Naive thymus-derived CD4-positive, alpha-beta T cell (primary cell): ENCODE measurements around the gene MTOR. TPM values are rescaled to one million over a fixed set of nuclear protein-coding genes. Genes with fewer than 3 reads are reported as not detected.
"Not testable (repeated sequence)": the region's sequence is repeated elsewhere in the genome, so short reads cannot be mapped to it uniquely, and the experiment has no call there.

ENCODE experiments used
- ATAC-seq: fragments of 150-1000 bp; cut with Tn5 transposase; 2 replicates; pipeline ENCODE4 v1.10.0; 2021; ENCODE audit warnings: mild to moderate bottlenecking, moderate library complexity
- CTCF ChIA-PET: fragments of 350-600 bp; sonication (Branson Sonifier 250); formaldehyde crosslinking; loops from one replicate; lab custom pipeline; 2021; ENCODE audit warnings: antibody characterized with exemption; lab: Charles Lee
- POLR2A ChIA-PET: fragments of 350-600 bp; sonication (Branson Sonifier 250); formaldehyde crosslinking; loops from one replicate; lab custom pipeline; 2021; ENCODE audit warnings: antibody characterized with exemption, inconsistent platforms; lab: Charles Lee
- DNase-seq, 9 donors: peaks; one replicate each; pipeline versions ENCODE4 v3.0.0 to v3.0.0-alpha.2; 2020 to 2022; ENCODE audit warnings: mixed read lengths in 1 of 9
- H3K27ac ChIP-seq: one replicate; pipeline ENCODE4 v1.7.0; 2013; ENCODE audit warnings: mild to moderate bottlenecking, low read depth, low read length, moderate library complexity
- H3K27me3 ChIP-seq, 2 donors: one replicate each; pipeline ENCODE4 v1.7.0; 2013; ENCODE audit warnings: low read length in 2 of 2, mild to moderate bottlenecking in 2 of 2, moderate library complexity in 2 of 2; ENCODE audit not compliant: control insufficient read depth in 2 of 2, insufficient read depth in 2 of 2
- H3K36me3 ChIP-seq, 3 experiments: 1 replicate in 2 of 3; 2 replicates in 1 of 3; pipeline ENCODE4 v1.7.0; 2013; ENCODE audit warnings: low read length in 3 of 3, mild to moderate bottlenecking in 3 of 3, moderate library complexity in 1 of 3; ENCODE audit not compliant: insufficient read depth in 3 of 3, control insufficient read depth in 2 of 3
- H3K4me1 ChIP-seq, 2 donors: one replicate each; pipeline ENCODE4 v1.7.0; 2013; ENCODE audit warnings: low read length in 2 of 2, mild to moderate bottlenecking in 2 of 2, moderate library complexity in 1 of 2; ENCODE audit not compliant: control insufficient read depth in 2 of 2, insufficient read depth in 2 of 2
- H3K4me3 ChIP-seq: 2 replicates; pipeline ENCODE4 v1.7.0; 2013; ENCODE audit warnings: mild to moderate bottlenecking, low read length
- H3K9me3 ChIP-seq, 3 experiments: 1 replicate in 2 of 3; 2 replicates in 1 of 3; pipeline ENCODE4 v1.7.0; 2013; ENCODE audit warnings: low read length in 3 of 3; ENCODE audit not compliant: control insufficient read depth in 2 of 3
- H3K27ac Mint-ChIP-seq, 9 donors: one replicate each; pipeline ENCODE4 v1.8.0; 2020 to 2022; ENCODE audit warnings: mixed read lengths in 9 of 9, mild to moderate bottlenecking in 8 of 9, moderate library complexity in 5 of 9, inconsistent platforms in 2 of 9
- H3K27me3 Mint-ChIP-seq, 5 donors: one replicate each; pipeline ENCODE4 v1.8.0; 2021 to 2022; ENCODE audit warnings: mixed read lengths in 5 of 5, mild to moderate bottlenecking in 1 of 5
- H3K36me3 Mint-ChIP-seq, 5 donors: one replicate each; pipeline ENCODE4 v1.8.0; 2020 to 2022; ENCODE audit warnings: mixed read lengths in 5 of 5, mild to moderate bottlenecking in 3 of 5, inconsistent platforms in 1 of 5
- H3K4me1 Mint-ChIP-seq, 7 donors: one replicate each; pipeline ENCODE4 v1.8.0; 2020 to 2022; ENCODE audit warnings: mixed read lengths in 7 of 7, mild to moderate bottlenecking in 3 of 7, inconsistent platforms in 1 of 7
- H3K4me3 Mint-ChIP-seq, 10 donors: one replicate each; pipeline ENCODE4 v1.8.0; 2020 to 2022; ENCODE audit warnings: mild to moderate bottlenecking in 10 of 10, mixed read lengths in 10 of 10, moderate library complexity in 6 of 10, inconsistent platforms in 2 of 10
- H3K9me3 Mint-ChIP-seq, 11 donors: one replicate each; pipeline ENCODE4 v1.8.0; 2020 to 2022; ENCODE audit warnings: mixed read lengths in 11 of 11, mild to moderate bottlenecking in 4 of 11, inconsistent platforms in 1 of 11, moderate library complexity in 1 of 11
- intact Hi-C, 2 donors: fragments of 100-400 bp; cut with micrococcal nuclease; formaldehyde crosslinking; loops; one replicate each; pipeline ENCODE4 v1.15.1; 2023
- polyA plus RNA-seq, 2 donors: library from polyadenylated mRNA; unstranded; fragments of 300-500 nt; fragmentation: Illumina TruSeq; gene quantifications; one replicate each; pipeline ENCODE4 v1.2.3, GENCODE V29; 2021
- total RNA-seq, 6 experiments: library from RNA in 5 of 6; stranded (reverse) in 5 of 6; gene quantifications; 1 replicate in 5 of 6; 2 replicates in 1 of 6; pipeline ENCODE4 v1.2.3 and lab custom pipeline; 2021 to 2026

The MTOR gene
- total and polyA plus RNA-seq, 7 experiments from 2014 or later, result 4.8 to 47.9 (median 44.8) TPM

DNA sequence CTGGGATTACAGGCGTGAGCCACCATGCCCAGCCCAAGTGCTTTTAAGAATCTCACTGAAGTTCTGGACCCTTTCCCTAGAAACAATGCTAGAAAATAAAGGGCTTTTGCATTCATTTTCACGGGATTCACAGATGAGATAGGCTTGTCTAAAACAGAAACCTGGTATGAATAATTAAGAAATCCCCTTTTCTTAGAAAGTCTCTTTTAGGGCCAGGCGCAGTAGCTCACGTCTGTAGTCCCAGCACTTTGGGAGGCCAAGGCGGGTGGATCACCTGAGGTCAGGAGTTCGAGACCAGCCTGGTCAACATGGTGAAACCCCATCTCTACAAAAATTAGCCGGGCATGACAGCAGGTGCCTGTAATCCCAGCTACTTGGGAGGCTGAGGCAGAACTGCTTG is 189.0 kb downstream of the MTOR start:
- CTCF ChIA-PET, H3K27me3 ChIP-seq, ATAC-seq, DNase-seq, intact Hi-C loops, H3K4me3 ChIP-seq, H3K4me1 ChIP-seq, H3K27me3 Mint-ChIP-seq, H3K9me3 Mint-ChIP-seq, H3K4me1 Mint-ChIP-seq, H3K4me3 Mint-ChIP-seq, H3K27ac Mint-ChIP-seq, H3K9me3 ChIP-seq, H3K27ac ChIP-seq: not testable (repeated sequence)
- H3K36me3 ChIP-seq, result peaks cover 33 to 97% (median 41%) of the 10 kb centered on the region in 3 experiments
- peaks cover 0 to 55% (median 25%) of the 10 kb centered on the region in 5 donors for H3K36me3 Mint-ChIP-seq
- POLR2A ChIA-PET, result interaction anchor here (0.6 kb wide), 1 partner anchor 194 kb away, joined by 4 read pairs; no protein-coding TSS in a partner anchor

DNA sequence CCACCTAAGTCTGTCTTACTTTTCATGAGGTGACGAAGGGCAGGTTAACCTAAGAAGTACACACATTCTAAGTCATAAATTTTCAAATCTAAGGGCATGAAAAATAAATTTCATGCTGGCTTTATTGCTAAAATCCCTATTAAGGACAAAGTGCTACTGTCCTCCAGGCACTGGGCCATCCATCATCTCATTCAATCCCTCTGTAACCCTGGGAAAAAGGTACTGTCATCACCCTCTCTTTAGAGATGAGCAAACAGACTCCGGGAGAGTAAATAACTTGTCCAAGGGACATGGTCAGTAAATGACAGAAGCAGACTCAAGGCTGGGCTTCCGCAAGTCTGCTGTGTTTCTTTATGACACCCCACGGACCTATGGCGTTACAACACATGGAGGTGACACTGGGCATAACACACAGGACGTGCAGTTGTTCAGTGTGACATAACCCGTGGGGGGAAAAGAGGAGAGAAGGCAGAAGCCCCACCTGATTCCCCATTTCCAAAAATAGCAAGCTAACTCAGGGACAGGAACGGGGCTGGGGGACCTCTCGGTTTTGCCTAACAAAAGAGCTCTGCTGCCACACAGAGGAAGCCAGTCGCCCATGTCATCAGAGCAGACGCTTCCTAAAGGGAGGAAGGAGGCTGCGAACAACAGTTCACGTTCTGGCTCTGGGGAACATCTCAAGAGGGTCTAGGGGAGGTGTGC is 190.0 kb downstream of the MTOR start:
- H3K36me3 Mint-ChIP-seq, result peaks cover 0 to 59% (median 21%) of the 10 kb centered on the region in 5 donors
- POLR2A ChIA-PET, result no interaction called here
- CTCF ChIA-PET, result no interaction called here
- no peak for ATAC-seq
- Histone ChIP-seq H3K27me3 (no peaks in the 10 kb centered on the region), H3K9me3 (no peaks in the 10 kb centered on the region), H3K4me3 (no peak overlapping the region), H3K4me1 (no peaks in the 10 kb centered on the region), H3K27ac (no peak overlapping the region), H3K36me3 (peaks cover 33 to 99% (median 43%) of the 10 kb centered on the region in 3 experiments)
- no peaks in the 10 kb centered on the region for H3K9me3 Mint-ChIP-seq
- H3K27me3 Mint-ChIP-seq, result no peaks in the 10 kb centered on the region
- H3K27ac Mint-ChIP-seq, result peak overlapping the region in 1 of 9 donors; percentile 72
- peaks cover 0 to 5% (median 0%) of the 10 kb centered on the region in 7 donors for H3K4me1 Mint-ChIP-seq
- intact Hi-C loops, result no loop called here
- no peak overlapping the region for H3K4me3 Mint-ChIP-seq
- no peak for DNase-seq

DNA sequence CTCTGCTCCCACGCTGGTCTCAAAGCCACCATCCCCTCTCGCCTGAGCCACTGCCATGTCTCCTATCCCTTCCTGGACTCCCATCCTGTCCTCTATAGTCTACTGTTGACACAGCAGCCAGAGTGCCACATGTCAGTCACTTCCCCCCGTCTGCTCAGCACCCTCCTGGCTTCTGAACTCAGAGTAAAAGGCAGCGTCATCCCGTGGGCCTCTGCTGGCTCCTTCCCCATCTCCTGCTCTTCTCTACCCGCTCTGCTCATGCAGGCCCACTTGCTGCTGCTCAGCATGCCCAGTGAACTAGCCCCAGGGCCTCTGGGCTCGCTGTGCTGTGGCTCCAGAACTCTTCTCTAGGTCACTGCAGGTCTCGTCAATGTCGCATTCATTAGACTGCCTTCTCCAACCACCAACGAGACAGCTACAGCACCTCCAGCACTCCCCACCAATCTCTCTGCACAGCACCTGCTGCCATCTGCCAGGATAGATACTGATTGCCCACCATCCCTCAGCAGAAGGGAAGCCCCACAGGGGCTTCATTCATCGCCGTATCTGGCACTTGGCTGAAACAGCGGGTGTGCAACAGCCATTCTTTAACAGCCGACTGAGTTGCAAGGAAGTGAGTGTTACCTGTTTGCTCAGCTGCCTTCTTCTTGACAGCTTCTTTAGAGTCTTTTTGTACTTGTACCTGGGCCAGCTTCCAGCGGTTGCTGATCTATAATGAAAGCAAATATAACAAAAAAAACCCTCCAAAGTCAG is 190.7 kb downstream of the MTOR start:
- H3K27ac Mint-ChIP-seq, result peak overlapping the region in 5 of 9 donors; percentile 4 to 88 (median 71)
- H3K36me3 ChIP-seq, result peaks cover 33 to 96% (median 39%) of the 10 kb centered on the region in 3 experiments
- no peaks in the 10 kb centered on the region for H3K27me3 ChIP-seq
- ATAC-seq (no peak), DNase-seq (no peak)
- H3K27ac ChIP-seq, result no peak overlapping the region
- H3K4me3 ChIP-seq, result no peak overlapping the region
- no peaks in the 10 kb centered on the region for H3K4me1 ChIP-seq
- no peak overlapping the region for H3K4me3 Mint-ChIP-seq
- ChIA-PET CTCF (interaction anchor here (0.7 kb wide), 1 partner anchor 224 kb away, joined by 3 read pairs; no protein-coding TSS in a partner anchor), POLR2A (no interaction called here)
- H3K27me3 Mint-ChIP-seq, result no peaks in the 10 kb centered on the region
- no peaks in the 10 kb centered on the region for H3K9me3 ChIP-seq
- H3K36me3 Mint-ChIP-seq, result peaks cover 0 to 61% (median 19%) of the 10 kb centered on the region in 5 donors
- intact Hi-C loops, result no loop called here
- H3K4me1 Mint-ChIP-seq, result peaks cover 0 to 5% (median 0%) of the 10 kb centered on the region in 7 donors
- no peaks in the 10 kb centered on the region for H3K9me3 Mint-ChIP-seq

DNA sequence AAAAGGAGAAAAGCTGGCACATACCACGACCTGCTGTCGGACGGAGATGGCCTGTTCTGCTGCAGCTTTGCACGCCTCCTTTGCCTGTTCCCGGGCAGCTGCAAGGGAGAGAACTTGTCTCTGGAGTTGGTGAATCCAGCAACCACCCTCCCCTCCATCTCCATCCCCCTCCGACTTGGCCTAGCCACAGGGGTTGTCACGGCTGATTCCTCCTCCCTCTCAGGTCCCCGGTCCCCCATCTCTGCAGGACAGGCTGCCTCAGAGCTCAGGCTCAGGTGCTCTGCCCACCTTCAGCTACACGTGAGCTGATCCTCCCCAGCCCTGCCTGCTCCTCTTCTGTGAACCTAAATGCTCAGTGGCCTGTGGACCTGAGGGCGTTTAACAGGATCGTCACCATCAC is 191.5 kb downstream of the MTOR start:
- no peaks in the 10 kb centered on the region for H3K27me3 Mint-ChIP-seq

DNA sequence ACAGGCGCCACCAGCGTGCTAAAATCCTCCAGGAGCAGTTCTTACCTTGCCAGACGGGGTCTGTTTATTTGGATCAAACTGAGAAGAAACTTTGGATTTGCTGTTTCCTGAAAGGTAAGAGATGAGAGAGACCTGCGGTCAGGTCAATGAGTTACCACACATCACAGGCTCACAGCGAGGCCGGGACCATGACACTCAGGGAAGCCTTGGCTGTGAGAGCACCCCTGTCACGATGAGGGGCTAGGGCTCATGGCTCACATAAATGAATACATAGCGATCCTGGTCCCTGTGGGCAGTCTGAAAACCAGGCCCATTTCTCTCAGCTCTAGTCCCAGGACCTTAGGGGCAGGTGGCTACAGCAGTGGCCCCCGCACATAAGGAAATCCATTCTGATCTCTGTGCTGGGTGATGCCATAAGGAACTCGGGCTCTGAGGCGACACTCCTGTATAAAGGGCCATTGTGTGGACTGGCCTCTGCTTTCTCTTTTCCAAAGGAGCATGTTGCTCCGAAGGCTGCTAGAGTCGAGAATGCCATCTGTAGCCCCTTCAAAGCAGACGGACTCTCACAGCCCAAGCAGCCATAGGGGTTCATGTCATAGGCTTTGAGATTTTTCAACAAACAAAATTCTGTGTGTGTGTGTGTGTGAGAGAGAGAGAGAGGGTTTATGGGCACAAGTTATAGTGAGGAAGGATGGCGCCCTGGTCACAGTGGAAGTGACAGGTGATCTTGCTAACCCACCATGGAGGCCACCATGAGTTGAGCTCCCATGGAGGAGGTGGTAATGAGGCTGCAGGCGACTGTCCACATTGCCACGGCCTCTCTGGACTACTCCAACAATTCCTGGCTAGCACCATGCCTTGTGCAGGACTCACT is 193.5 kb downstream of the MTOR start:
- no peak overlapping the region for H3K4me3 Mint-ChIP-seq
- intact Hi-C loops, result no loop called here
- CTCF ChIA-PET, result interaction anchor here (0.6 kb wide), 1 partner anchor 72 kb away, joined by 3 read pairs; no protein-coding TSS in a partner anchor

More for the DNA sequence above, 191.5 kb downstream of the MTOR start:
- peaks cover 0 to 63% (median 16%) of the 10 kb centered on the region in 5 donors for H3K36me3 Mint-ChIP-seq
- CTCF ChIA-PET, result interaction anchor here (0.6 to 0.8 kb wide), 3 partner anchors 113 to 913 kb away, joined by 3 to 4 read pairs (median 3); no protein-coding TSS in a partner anchor
- peaks cover 0 to 5% (median 0%) of the 10 kb centered on the region in 7 donors for H3K4me1 Mint-ChIP-seq
- no peak overlapping the region for H3K4me3 Mint-ChIP-seq
- H3K27ac ChIP-seq, result no peak overlapping the region
- H3K27ac Mint-ChIP-seq, result peak overlapping the region in 1 of 9 donors; percentile 75
- no peaks in the 10 kb centered on the region for H3K27me3 ChIP-seq
- DNase-seq (no peak), ATAC-seq (no peak)
- H3K4me1 ChIP-seq, result no peaks in the 10 kb centered on the region
- intact Hi-C loops, result no loop called here
- H3K4me3 ChIP-seq, result no peak overlapping the region
- H3K9me3 ChIP-seq, result no peaks in the 10 kb centered on the region
- peaks cover 33 to 96% (median 35%) of the 10 kb centered on the region in 3 experiments for H3K36me3 ChIP-seq
- H3K9me3 Mint-ChIP-seq, result no peaks in the 10 kb centered on the region
- POLR2A ChIA-PET, result no interaction called here

More for the DNA sequence above, 193.5 kb downstream of the MTOR start:
- H3K27ac ChIP-seq, result no peak overlapping the region
- no peak for DNase-seq
- peak overlapping the region in 1 of 9 donors; percentile 52 for H3K27ac Mint-ChIP-seq
- no peaks in the 10 kb centered on the region for H3K9me3 Mint-ChIP-seq
- peaks cover 0 to 65% (median 24%) of the 10 kb centered on the region in 5 donors for H3K36me3 Mint-ChIP-seq
- H3K4me3 ChIP-seq, result no peak overlapping the region
- POLR2A ChIA-PET, result no interaction called here
- H3K4me1 Mint-ChIP-seq, result peaks cover 0 to 5% (median 0%) of the 10 kb centered on the region in 7 donors
- ATAC-seq, result no peak
- H3K36me3 ChIP-seq, result peaks cover 25 to 87% (median 27%) of the 10 kb centered on the region in 3 experiments
- H3K9me3 ChIP-seq, result peaks cover 0 to 4% (median 0%) of the 10 kb centered on the region in 3 experiments
- H3K4me1 ChIP-seq, result no peaks in the 10 kb centered on the region
- H3K27me3 ChIP-seq, result no peaks in the 10 kb centered on the region
- no peaks in the 10 kb centered on the region for H3K27me3 Mint-ChIP-seq
